Uterus (tissue), 4 donors: ENCODE data around the gene CAMSAP2. TPM values are rescaled to one million over a fixed set of nuclear protein-coding genes. Genes with fewer than 3 reads are reported as not detected.
A peak's percentile ranks its signal among the peaks of the same experiment; 100 is the strongest.
"Not testable (repeated sequence)": the region's sequence is repeated elsewhere in the genome, so short reads cannot be mapped to it uniquely, and the experiment has no call there.

Experiments
- DNase-seq, 2 donors: peaks; one replicate each; pipeline ENCODE4 v3.0.0-alpha.2; 2019 to 2020
- H3K27ac ChIP-seq, 2 donors: fragments of 200-600 bp; sonication (generic); 1 replicate in 1 of 2; 2 replicates in 1 of 2; pipeline ENCODE4 v1.5.1; 2016 to 2018
- H3K27me3 ChIP-seq, 2 donors: fragments of 200-600 bp; sonication (generic); one replicate each; pipeline ENCODE4 v1.5.1; 2018 to 2019; ENCODE audit warnings: control low read depth in 1 of 2
- H3K36me3 ChIP-seq, 2 donors: fragments of 200-600 bp; sonication (generic); one replicate each; pipeline ENCODE4 v1.5.1; 2019; ENCODE audit warnings: control low read depth in 1 of 2
- H3K4me1 ChIP-seq, 2 donors: fragments of 200-600 bp; sonication (generic); one replicate each; pipeline ENCODE4 v1.5.1; 2018 to 2019; ENCODE audit warnings: control low read depth in 1 of 2
- H3K4me3 ChIP-seq, 2 donors: fragments of 200-600 bp; sonication (generic); 1 replicate in 1 of 2; 2 replicates in 1 of 2; pipeline ENCODE4 v1.5.1; 2018 to 2019; ENCODE audit warnings: mild to moderate bottlenecking in 1 of 2
- H3K9me3 ChIP-seq, 2 donors: fragments of 200-600 bp; sonication (generic); one replicate each; pipeline ENCODE4 v1.5.1; 2019; ENCODE audit warnings: control low read depth in 1 of 2
- POLR2A ChIP-seq, 2 donors: fragments of 450-650 bp; IDR thresholded peaks; one replicate each; pipeline ENCODE4 v1.6.1; 2016; ENCODE audit warnings: antibody characterized with exemption in 2 of 2, mild to moderate bottlenecking in 1 of 2, moderate library complexity in 1 of 2
- intact Hi-C: fragments of 100-400 bp; cut with DNase I; formaldehyde crosslinking; loops from one replicate; pipeline ENCODE4 v1.15.1; 2023; ENCODE audit warnings: low total_unique reads
- total RNA-seq, 4 donors: library from RNA; depleted of rRNA in 3 of 4; stranded (reverse); fragments of >200 nt in 3 of 4; gene quantifications; one replicate each; pipeline versions ENCODE4 v1.1.0 to v1.2.4, GENCODE V29; 2014 to 2023
- TF ChIP-seq, protein P1 (sequence below), 4 experiments: fragments of 200-600 bp in 2 of 4; fragments of 450-650 bp in 2 of 4; sonication (generic) in 2 of 4; IDR thresholded peaks; one replicate each; pipeline ENCODE4 v1.5.1; 2016 to 2019; ENCODE audit warnings: antibody characterized with exemption in 4 of 4, mild to moderate bottlenecking in 2 of 4, moderate library complexity in 1 of 4
- donor health status: DM: yes; HTN: yes; CAD: no.

Gene CAMSAP2
- total RNA-seq, 4 donors from 2014 or later, result 31.0 to 64.8 (median 47.7) TPM

DNA sequence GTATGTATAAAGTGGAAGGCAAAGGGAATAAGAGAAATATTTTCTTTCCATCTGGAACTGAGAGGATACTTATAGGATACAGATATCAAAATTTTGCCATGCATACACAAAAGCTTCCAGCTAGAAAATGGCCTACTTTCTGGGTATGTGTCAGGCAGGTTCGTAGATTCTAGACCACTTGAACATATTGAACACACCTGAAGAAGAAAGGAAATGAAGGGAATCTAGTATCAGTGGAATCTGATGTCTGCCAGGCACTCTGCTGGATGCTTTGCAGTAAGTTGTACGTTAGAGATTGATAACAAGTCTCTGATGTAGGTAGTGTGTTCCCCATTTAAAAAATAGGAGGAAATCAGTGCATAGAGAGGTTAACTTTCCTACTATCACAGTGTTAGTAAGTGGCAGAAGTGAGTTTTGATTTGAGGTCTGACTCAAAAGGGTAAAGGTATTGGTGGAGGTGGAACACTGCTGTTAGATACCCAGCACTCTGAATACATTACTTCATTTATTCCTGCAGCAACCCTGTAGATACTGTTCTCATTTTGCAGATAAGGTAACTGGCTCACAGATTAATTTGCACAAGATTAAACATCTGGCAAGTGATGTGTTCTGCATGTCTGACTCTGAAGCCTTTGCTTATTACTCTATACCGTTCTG, 3.0 kb downstream of the CAMSAP2 start:
- Histone ChIP-seq H3K36me3 (no peaks in the 10 kb centered on the region), H3K27me3 (no peaks in the 10 kb centered on the region), H3K9me3 (no peaks in the 10 kb centered on the region), H3K4me3 (peak overlapping the region; percentile 77 to 88), H3K27ac (peak overlapping the region in 1 of 2 donors; percentile 94), H3K4me1 (no peaks in the 10 kb centered on the region)
- intact Hi-C loops, result loop anchor here (10.0 kb wide), 1 partner anchor 67 kb away; no protein-coding TSS in a partner anchor
- no peak for DNase-seq
- TF ChIP-seq POLR2A (IDR thresholded peaks at IDR 0.05), result no peak
- TF ChIP-seq, protein P1, sequence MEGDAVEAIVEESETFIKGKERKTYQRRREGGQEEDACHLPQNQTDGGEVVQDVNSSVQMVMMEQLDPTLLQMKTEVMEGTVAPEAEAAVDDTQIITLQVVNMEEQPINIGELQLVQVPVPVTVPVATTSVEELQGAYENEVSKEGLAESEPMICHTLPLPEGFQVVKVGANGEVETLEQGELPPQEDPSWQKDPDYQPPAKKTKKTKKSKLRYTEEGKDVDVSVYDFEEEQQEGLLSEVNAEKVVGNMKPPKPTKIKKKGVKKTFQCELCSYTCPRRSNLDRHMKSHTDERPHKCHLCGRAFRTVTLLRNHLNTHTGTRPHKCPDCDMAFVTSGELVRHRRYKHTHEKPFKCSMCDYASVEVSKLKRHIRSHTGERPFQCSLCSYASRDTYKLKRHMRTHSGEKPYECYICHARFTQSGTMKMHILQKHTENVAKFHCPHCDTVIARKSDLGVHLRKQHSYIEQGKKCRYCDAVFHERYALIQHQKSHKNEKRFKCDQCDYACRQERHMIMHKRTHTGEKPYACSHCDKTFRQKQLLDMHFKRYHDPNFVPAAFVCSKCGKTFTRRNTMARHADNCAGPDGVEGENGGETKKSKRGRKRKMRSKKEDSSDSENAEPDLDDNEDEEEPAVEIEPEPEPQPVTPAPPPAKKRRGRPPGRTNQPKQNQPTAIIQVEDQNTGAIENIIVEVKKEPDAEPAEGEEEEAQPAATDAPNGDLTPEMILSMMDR (IDR thresholded peaks at IDR 0.05), result no peak

DNA sequence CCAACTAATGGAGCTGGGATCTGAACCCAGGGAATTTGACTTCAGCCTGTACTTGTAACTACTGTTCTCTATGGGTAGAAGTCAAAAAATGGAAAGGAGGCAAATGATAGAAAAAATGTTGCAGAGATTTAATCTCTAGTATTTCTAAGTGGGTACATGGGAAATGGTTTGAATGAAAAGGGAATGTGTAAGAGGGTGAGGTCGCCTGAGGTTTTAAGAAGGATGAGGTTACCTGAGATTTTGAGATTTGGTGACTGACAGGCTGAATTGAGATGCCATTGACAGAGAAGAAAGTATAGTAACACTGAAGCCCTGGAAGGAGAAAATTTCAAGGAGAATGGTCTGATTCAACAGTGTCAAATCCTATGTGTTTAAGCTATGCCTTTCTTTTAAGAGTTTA, 5.5 kb downstream of the CAMSAP2 start:
- Histone ChIP-seq H3K27ac (no peak overlapping the region), H3K9me3 (no peaks in the 10 kb centered on the region), H3K27me3 (no peaks in the 10 kb centered on the region), H3K4me3 (no peak overlapping the region), H3K4me1 (no peaks in the 10 kb centered on the region), H3K36me3 (no peaks in the 10 kb centered on the region)
- no peak for DNase-seq
- intact Hi-C loops, result loop anchor here (10.0 kb wide), 1 partner anchor 69 kb away; no protein-coding TSS in a partner anchor
- TF ChIP-seq POLR2A (IDR thresholded peaks at IDR 0.05), result no peak
- TF ChIP-seq, protein P1 (IDR thresholded peaks at IDR 0.05), result no peak

- H3K27ac ChIP-seq, result no peak overlapping the region
- H3K36me3 ChIP-seq, result no peaks in the 10 kb centered on the region
- no peaks in the 10 kb centered on the region for H3K9me3 ChIP-seq
- intact Hi-C loops, result loop anchor here (10.0 kb wide), 1 partner anchor 74 kb away; no protein-coding TSS in a partner anchor
- TF ChIP-seq POLR2A (IDR thresholded peaks at IDR 0.05), result no peak
- TF ChIP-seq, protein P1 (IDR thresholded peaks at IDR 0.05), result no peak
- H3K4me3 ChIP-seq, result no peak overlapping the region
- H3K27me3 ChIP-seq, result no peaks in the 10 kb centered on the region
- H3K4me1 ChIP-seq, result peaks cover 0 to 3% of the 10 kb centered on the region in 2 donors
- DNase-seq, result no peak
Measured at GRCh38 chr1:200749090-200749489, 10.4 kb downstream of the CAMSAP2 start.

- H3K36me3 ChIP-seq, H3K4me3 ChIP-seq, H3K9me3 ChIP-seq, intact Hi-C loops, DNase-seq, H3K4me1 ChIP-seq, H3K27me3 ChIP-seq: not testable (repeated sequence)
- peak overlapping the region in 1 of 2 donors; percentile 10 for H3K27ac ChIP-seq
Measured at GRCh38 chr1:200750749-200751148, 12.1 kb downstream of the CAMSAP2 start.

DNA sequence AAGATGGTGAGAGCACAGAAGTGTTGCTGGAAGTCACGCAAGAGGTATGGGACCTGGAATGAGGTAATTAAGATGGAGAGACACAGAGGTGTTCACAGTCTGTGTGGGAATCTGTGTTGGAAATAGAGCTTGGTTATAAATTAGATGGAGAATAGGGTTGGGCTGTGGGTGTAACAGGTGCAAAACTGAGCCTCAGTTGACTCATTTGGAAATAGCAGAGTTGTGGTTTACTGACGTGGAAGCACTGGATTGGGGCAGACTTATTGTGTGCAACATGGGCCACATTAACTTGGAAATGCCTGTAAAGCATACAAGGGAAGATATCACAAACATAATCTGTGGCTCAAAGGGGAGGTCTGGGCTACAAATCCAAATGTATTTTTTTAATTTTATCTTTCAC, 13.0 kb downstream of the CAMSAP2 start:
- DNase-seq, result no peak
- H3K27me3 ChIP-seq, result no peaks in the 10 kb centered on the region
- H3K9me3 ChIP-seq, result no peaks in the 10 kb centered on the region
- no peak overlapping the region for H3K4me3 ChIP-seq
- TF ChIP-seq, protein P1 (IDR thresholded peaks at IDR 0.05), result no peak
- TF ChIP-seq POLR2A (IDR thresholded peaks at IDR 0.05), result no peak
- no peaks in the 10 kb centered on the region for H3K36me3 ChIP-seq
- no peak overlapping the region for H3K27ac ChIP-seq
- H3K4me1 ChIP-seq, result peaks cover 0 to 3% of the 10 kb centered on the region in 2 donors
- intact Hi-C loops, result no loop called here
